ENCODE measurements around the gene NDUFB10.
A peak's percentile ranks its signal among the peaks of the same experiment; 100 is the strongest.

NDUFB10 gene

DNA sequence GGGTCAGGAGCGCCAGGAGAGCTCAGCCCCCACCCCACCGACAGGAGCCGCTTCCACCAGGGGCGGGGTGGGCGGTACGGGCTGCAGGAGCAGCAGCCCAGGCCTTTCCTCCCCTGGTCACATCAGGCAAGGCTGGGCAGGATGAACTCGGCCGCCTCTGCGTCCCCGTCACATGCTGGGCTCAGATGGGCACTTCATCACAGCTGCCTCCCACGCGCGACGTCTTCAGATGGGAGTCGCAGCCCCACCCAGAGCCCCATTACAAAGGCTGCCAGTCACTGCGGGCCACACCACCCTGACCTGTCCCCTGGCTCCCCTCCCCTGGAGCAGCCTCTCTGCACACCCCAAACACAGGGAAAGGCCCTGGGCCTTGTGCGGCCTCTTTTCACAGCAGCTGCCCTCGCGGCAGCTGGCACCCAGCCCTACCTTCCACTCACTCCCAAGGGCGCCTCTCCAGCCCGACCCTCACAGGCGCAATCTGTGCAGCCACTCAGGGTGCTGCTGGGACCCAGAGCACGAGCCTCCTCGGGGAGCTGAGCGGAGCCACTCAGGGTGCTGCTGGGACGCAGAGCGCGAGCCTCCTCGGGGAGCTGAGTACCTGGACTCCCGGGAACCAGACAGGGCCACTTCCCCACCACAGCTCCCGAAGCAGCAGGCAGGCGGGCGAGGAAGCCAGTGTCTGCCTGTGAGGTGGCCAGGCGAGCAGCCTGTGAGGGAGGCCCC, 45.6 kb downstream of the NDUFB10 start:
- DNase-seq, result no peak

DNA sequence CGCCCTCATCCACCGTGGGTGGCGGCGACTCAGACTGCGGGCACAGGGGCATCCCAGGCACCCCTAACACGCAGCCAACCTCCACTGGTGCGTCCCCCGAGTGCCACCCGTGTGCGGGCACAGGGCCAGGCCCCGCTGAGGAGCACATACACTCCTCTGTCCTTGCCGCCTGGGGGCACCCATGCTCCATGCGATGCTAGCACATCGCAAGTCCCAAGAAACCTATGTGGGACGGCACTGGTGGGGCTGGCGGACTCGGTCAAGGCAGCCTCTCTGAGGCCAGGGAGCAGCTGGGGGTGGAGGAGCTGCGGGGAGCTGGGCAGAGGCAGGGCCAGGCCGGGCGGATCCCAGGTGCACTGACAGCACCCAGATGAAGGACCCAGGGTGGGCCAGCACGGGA, 46.3 kb downstream of the NDUFB10 start:
- peak; percentile 39 for DNase-seq

DNA sequence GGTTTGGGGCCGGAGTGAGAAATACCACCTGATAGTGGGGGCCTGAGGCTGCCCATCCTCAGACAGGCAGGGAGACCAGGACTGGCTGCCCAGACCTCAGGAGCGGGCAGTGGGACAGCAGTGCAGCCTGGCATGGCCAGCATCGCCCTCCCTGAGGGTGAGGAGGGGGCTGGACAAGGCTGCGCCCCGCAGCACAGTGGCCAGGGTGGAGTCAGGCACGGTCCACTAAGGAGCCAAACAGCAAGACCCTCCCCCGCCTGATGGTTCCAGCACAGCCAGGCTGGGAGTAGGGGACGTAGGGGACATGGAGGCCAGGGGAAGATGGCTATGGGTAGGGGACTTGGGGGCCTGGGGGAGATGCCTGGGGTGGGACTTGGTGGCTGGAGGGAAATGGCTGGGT, 47.0 kb downstream of the NDUFB10 start:
- DNase-seq, result no peak

DNA sequence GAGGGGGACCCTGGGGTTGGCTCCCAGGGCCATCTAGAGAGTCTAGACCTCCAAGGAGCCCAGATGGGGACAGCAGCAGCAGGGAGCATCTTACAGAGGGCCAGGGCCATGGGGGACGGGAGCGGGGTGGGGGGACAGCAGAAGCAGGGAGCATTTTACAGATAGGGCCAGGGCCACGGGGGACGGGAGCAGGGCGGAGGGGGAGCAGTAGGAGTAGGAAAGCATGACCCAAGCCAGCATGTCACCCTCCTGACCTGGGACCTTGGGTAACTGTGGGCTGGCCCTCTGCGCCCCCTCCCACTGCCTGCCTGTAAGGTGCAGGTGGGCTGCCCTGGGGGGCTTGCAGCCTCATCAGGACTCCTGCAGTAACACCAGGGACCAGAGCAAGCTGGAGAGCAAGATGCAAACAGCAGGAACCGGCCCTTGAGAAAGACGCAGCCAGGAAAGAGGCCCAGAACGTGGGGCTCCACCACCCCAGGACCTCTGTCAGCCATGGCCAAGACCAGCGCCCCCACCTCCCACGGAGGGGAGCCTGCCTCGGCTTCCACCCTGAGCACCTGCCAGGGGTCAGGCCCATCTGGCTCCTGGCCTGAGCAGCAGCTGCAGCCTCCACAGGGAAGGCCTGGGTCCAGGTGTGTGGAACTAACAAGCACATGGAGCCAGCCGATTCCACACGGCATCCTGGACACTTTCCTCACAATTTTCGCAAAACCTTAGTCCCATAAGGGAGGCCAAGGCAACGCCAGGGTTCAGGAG, 47.9 kb downstream of the NDUFB10 start:
- DNase-seq, result no peak

DNA sequence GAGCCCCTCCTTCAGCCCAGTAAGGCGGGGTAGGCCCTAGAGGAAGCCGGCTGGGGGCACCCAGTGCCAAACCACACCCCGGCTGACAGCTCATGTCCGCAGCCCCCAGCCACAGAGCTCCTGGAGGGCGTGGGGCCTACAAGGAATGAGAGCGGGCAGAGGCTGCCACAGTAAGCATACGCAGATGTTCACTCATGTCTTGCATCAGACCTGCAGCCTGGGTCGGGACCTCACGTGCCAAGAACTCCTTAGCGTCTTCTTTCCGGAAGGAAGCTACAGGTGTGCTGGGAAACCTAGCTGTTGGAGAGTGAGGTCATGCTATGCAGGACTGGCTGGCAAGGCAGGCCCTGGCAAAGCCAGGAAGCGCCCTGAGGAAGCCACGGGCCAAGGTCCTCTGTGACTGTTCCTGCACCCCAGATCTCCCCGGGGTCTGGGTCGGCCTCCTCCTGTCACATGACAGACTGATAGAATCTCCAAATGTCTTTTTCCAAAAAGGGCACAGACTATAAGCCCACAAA, 48.7 kb downstream of the NDUFB10 start:
- no peak for DNase-seq

DNA sequence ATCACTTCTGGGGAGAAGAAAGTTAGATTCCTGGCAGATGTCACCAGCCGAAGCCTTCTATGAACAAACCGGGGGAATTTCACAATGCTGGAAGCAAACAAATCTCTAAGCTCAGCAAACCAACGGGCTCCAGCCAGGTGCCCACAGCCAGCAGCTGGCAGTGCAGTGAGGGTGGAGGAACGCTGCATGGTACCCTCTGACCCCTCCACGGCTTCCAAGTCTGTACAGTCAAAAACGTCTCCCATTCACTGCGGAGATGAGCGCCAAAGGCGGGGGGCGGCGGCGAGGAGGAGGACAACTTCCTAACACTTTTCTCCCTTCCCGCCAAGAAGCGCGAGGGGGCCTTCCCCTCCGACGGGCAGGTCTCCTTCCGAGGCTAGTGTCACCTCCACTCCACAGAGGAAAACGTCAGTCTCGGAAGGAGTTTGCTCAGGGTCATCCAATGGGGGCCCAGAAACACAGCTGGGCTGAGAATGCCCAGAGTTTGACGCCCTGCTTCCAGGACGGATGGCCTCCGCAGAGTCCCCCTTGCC, 49.4 kb downstream of the NDUFB10 start:
- no peak for DNase-seq

DNA sequence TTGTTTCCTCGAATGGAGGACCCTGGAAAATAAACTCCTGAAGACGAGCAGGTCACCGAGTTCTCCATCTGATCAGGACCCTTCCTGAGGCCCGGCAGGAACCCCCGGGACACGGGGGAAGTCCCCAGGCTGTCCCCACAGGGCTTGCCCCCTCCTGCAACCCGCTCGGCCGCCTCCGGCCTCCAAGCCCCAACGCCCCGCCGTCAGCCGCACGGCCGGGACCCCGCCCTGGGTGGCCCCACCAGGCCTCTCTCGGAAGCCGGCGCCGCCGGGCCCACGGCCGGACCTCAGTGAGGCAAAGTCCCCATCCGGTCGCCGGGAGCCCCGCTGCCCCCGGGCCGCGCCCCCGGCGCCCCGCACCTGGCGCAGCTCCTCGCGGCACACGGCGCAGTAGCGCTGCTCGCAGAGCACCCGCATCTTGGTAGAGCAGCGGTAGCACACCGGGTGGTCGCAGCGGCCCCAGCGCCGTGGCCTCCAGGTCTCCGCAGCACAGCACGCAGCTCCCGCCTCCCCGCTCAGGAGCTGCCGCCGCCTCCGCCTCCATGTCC, 49.9 kb downstream of the NDUFB10 start:
- no peak for DNase-seq

DNA sequence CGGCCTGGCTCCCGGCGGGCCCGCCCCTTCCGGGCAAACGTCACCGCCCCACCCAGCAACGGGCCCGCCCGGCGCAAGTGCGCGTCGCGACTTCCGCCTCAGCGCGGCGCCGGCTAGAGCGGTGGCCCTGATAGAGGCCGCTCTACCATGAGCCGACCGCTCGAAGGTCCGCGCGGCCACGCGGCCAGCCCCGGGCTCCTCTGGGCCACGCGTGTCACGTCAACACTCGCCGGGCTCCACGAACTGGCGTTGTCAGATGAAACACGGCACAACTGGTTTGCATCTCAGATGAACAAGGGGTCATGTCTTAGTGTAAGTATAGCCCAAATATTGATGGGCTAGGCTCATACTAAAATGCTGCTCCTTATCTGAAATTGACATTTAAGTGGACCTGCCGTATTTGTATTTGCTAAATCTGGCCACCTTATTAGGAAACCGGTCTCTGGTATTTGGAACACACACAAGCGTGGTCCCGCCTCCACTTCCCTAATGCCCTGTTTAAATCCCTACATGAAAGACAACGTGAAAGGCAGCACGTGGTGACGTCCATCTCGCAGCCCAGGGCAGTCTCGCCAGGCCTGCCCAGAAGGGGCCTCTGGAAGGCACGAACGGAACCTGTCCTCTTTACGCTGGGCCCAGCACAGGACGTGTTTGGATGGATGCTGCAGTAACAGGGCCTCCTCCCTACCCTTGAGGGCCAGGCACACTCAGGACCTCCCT, 50.6 kb downstream of the NDUFB10 start, which contains the start of gene ZNF598:
Gene ZNF598 (minus strand): TSS at position 31 of the 720 bp plus-strand sequence.
- DNase-seq, result peak; percentile 49
